Cardiac septum (tissue), 1 donor: ENCODE measurements around the gene PHF23. TPM values are rescaled to one million over a fixed set of nuclear protein-coding genes. Genes with fewer than 3 reads are reported as not detected.

Experiments used
- DNase-seq: peaks from one replicate; pipeline ENCODE4 v3.0.0-alpha.2; 2020; ENCODE audit warnings: low spot score
- intact Hi-C: fragments of 100-400 bp; cut with DNase I; formaldehyde crosslinking; loops from one replicate; pipeline ENCODE4 v1.14.0; 2022
- microRNA-seq: library from miRNA; unstranded; fragments of <30 nt; microRNA quantifications from one replicate; pipeline ENCODE4 v1.2.0, GENCODE V29; 2020
- total RNA-seq: library from RNA; stranded (reverse); fragmentation: NEBNext Ultra II Directional; extraction: Animal tissue kit (Norgen Biotek cat#: 25700); gene quantifications from one replicate; pipeline ENCODE4 v1.2.1, GENCODE V29; 2021
- donor health status: DM: no; HTN: no; CAD: no.

Gene PHF23
- total RNA-seq, 1 donor from 2014 or later, result 20.5 TPM

DNA sequence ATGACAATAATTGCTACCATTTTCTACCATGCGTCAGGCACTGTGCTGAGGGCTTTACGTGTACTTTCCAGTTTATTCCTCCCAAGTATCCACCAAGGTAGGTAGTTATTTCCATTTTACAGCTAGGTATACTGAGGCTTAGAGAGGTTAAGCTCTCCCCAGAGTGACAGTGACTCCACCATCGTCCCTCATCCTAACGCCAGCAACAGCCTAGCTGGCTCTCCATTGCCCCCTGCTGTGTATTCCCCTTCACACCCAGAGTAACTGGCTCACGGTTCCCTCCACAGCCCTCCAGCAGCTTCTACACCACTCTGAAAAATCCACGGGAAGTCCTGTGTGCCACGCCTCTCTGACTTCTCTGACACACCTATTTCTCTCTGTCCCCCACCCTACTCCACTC, 53.0 kb downstream of the PHF23 start:
- DNase-seq, result no peak
- intact Hi-C loops, result no loop called here

Small RNA genes lying within 50 kb of the gene (microRNA-seq; reads per million reads assigned to microRNA genes)
- gene MIR324, result 416 reads per million, percentile 78 among the genes with 10 or more reads in this experiment

Other genes with a start within 250 kb of the PHF23 start
- not detected for gene ALOX12, start 243.4 kb downstream of the PHF23 start, total RNA-seq
- 171 TPM for gene RNASEK, start 226.8 kb downstream of the PHF23 start, total RNA-seq
- gene BCL6B, start 216.4 kb downstream of the PHF23 start, total RNA-seq, result 8.8 TPM
- gene SLC16A13, start 203.4 kb downstream of the PHF23 start, total RNA-seq, result 0.48 TPM
- 1.1 TPM for gene SLC16A11, start 195.4 kb downstream of the PHF23 start, total RNA-seq
- 3.0 TPM for gene CLEC10A, start 159.2 kb downstream of the PHF23 start, total RNA-seq
- 0.24 TPM for gene ASGR2, start 124.6 kb downstream of the PHF23 start, total RNA-seq
- gene ASGR1, start 60.1 kb downstream of the PHF23 start, total RNA-seq, result 0.54 TPM
- 16.0 TPM for gene DLG4, start 19.6 kb downstream of the PHF23 start, total RNA-seq
- 966 TPM for gene ACADVL, start 19.5 kb downstream of the PHF23 start, total RNA-seq
- 22.5 TPM for gene DVL2, start 4.9 kb downstream of the PHF23 start, total RNA-seq
- 449 TPM for gene GABARAP, start 3.0 kb upstream of the PHF23 start, total RNA-seq
- gene CTDNEP1, start 12.3 kb upstream of the PHF23 start, total RNA-seq, result 111 TPM
- 57.5 TPM for gene ELP5, start 12.8 kb upstream of the PHF23 start, total RNA-seq
- 0.75 TPM for gene CLDN7, start 23.0 kb upstream of the PHF23 start, total RNA-seq
- 73.5 TPM for gene SLC2A4, start 42.3 kb upstream of the PHF23 start, total RNA-seq
- 1.2 TPM for gene YBX2, start 55.2 kb upstream of the PHF23 start, total RNA-seq
- 263 TPM for gene EIF5A, start 68.2 kb upstream of the PHF23 start, total RNA-seq
- 49.0 TPM for gene GPS2, start 75.9 kb upstream of the PHF23 start, total RNA-seq
- 29.9 TPM for gene NEURL4, start 89.9 kb upstream of the PHF23 start, total RNA-seq
- 16.4 TPM for gene ACAP1, start 97.1 kb upstream of the PHF23 start, total RNA-seq
- 9.6 TPM for gene KCTD11, start 112.7 kb upstream of the PHF23 start, total RNA-seq
- not detected for gene TMEM95, start 115.7 kb upstream of the PHF23 start, total RNA-seq
- 2.0 TPM for gene TNK1, start 141.6 kb upstream of the PHF23 start, total RNA-seq
- gene PLSCR3, start 155.1 kb upstream of the PHF23 start, total RNA-seq, result 16.8 TPM
- gene TMEM256, start 164.6 kb upstream of the PHF23 start, total RNA-seq, result 67.7 TPM
- gene NLGN2, start 168.4 kb upstream of the PHF23 start, total RNA-seq, result 11.0 TPM
- not detected for gene SPEM1, start 180.9 kb upstream of the PHF23 start, total RNA-seq
- gene SPEM2, start 186.2 kb upstream of the PHF23 start, total RNA-seq, result not detected
- not detected for gene SPEM3, start 189.4 kb upstream of the PHF23 start, total RNA-seq
- gene TMEM102, start 196.0 kb upstream of the PHF23 start, total RNA-seq, result 2.6 TPM
- gene FGF11, start 200.1 kb upstream of the PHF23 start, total RNA-seq, result 3.9 TPM
- 9.9 TPM for gene CHRNB1, start 205.6 kb upstream of the PHF23 start, total RNA-seq
- gene ZBTB4, start 240.2 kb upstream of the PHF23 start, total RNA-seq, result 69.4 TPM
- not detected for gene SLC35G6, start 242.0 kb upstream of the PHF23 start, total RNA-seq
- 56.4 TPM for gene POLR2A, start 244.9 kb upstream of the PHF23 start, total RNA-seq